ENCODE data around the gene RGR. TPM values are rescaled to one million over a fixed set of nuclear protein-coding genes. Genes with fewer than 3 reads are reported as not detected.
A peak's percentile ranks its signal among the peaks of the same experiment; 100 is the strongest.

The RGR gene
- total RNA-seq, 1 experiment from 2014 or later: not detected

- H3K4me3 ChIP-seq (ENCODE audit: low read depth in 2 of 2, low read length in 2 of 2): no peak overlapping the region
- in situ Hi-C loops (cut with HindIII; ENCODE audit: low pct_unique_long_range_greater_than_20kb, low sequenced_read_pairs) (no loop called here), intact Hi-C loops (cut with micrococcal nuclease; ENCODE audit: unreplicated experiment) (no loop called here)
- POLR2A ChIA-PET: no interaction called here
- no peaks in the 10 kb centered on the region for H3K36me3 ChIP-seq (ENCODE audit: control insufficient read depth, insufficient read depth, low read length)
- no peaks in the 10 kb centered on the region for H3K9me3 ChIP-seq (ENCODE audit: control insufficient read depth, insufficient read depth, low read depth, low read length)
- ATAC-seq: no peak
- H3K27me3 ChIP-seq (ENCODE audit: control insufficient read depth, insufficient read depth, low read length): peaks cover 19% of the 10 kb centered on the region
- CTCF ChIA-PET: no interaction called here
- no peak for TF ChIP-seq SIN3A (IDR thresholded peaks at IDR 0.05; ENCODE audit: borderline replicate concordance, insufficient read depth, low read depth, low read length)
- TF ChIP-seq CTCF (IDR thresholded peaks at IDR 0.05): no peak
- TF ChIP-seq REST (IDR thresholded peaks at IDR 0.05; ENCODE audit: insufficient read depth in 1 of 2, low read depth in 2 of 2, low read length in 1 of 2): no peak
- no peak for TF ChIP-seq TCF7L2 (IDR thresholded peaks at IDR 0.05; ENCODE audit: low read depth, low read length)
- no peak for TF ChIP-seq POLR2AphosphoS5 (IDR thresholded peaks at IDR 0.05; ENCODE audit: low read depth, low read length)
- DNase-seq (ENCODE audit: low read depth, low spot score): no peak
- no peak overlapping the region for H3K27ac ChIP-seq (ENCODE audit: low read length)
- BruUV-seq (replicated peaks): no TSS peak
- no peaks in the 10 kb centered on the region for H3K4me1 ChIP-seq (ENCODE audit: control insufficient read depth, insufficient read depth, low read length)
Observed at GRCh38 chr10:84214046-84214572, 30.7 kb upstream of the RGR start.

- TF ChIP-seq REST (IDR thresholded peaks at IDR 0.05; ENCODE audit: insufficient read depth in 1 of 2, low read depth in 2 of 2, low read length in 1 of 2) (no peak), TCF7L2 (IDR thresholded peaks at IDR 0.05; ENCODE audit: low read depth, low read length) (no peak), POLR2AphosphoS5 (IDR thresholded peaks at IDR 0.05; ENCODE audit: low read depth, low read length) (no peak), CTCF (IDR thresholded peaks at IDR 0.05) (peak; percentile 69)
- no peak for DNase-seq (ENCODE audit: low read depth, low spot score)
- Histone ChIP-seq H3K27ac (ENCODE audit: low read length) (no peak overlapping the region), H3K36me3 (ENCODE audit: control insufficient read depth, insufficient read depth, low read length) (no peaks in the 10 kb centered on the region), H3K4me1 (ENCODE audit: control insufficient read depth, insufficient read depth, low read length) (no peaks in the 10 kb centered on the region), H3K4me3 (ENCODE audit: low read depth in 2 of 2, low read length in 2 of 2) (no peak overlapping the region), H3K9me3 (ENCODE audit: control insufficient read depth, insufficient read depth, low read depth, low read length) (no peaks in the 10 kb centered on the region), H3K27me3 (ENCODE audit: control insufficient read depth, insufficient read depth, low read length) (peaks cover 13% of the 10 kb centered on the region)
- in situ Hi-C loops (cut with HindIII; ENCODE audit: low pct_unique_long_range_greater_than_20kb, low sequenced_read_pairs) (no loop called here), intact Hi-C loops (cut with micrococcal nuclease; ENCODE audit: unreplicated experiment) (no loop called here)
- CTCF ChIA-PET: interaction anchor here (0.6 kb wide), 1 partner anchor 1002 kb away, joined by 4 read pairs; no protein-coding TSS in a partner anchor
- peak; percentile 50; the same call in 1 of the 2 replicates for ATAC-seq
- no TSS peak for BruUV-seq (replicated peaks)
- POLR2A ChIA-PET: no interaction called here
Observed at GRCh38 chr10:84214612-84215235, 30.1 kb upstream of the RGR start.
